Germinal center (tissue), 1 donor: ENCODE results near the gene ARHGAP28.

ENCODE experiments used
- DNase-seq: peaks from one replicate; pipeline ENCODE4 v3.0.0; 2012; ENCODE audit warnings: mixed read lengths, low spot score

Gene ARHGAP28

GRCh38 chr18:6733758-6734157 lies 4.2 kb downstream of the ARHGAP28 start:
- DNase-seq: no peak

- no peak for DNase-seq
Observed at GRCh38 chr18:6734726-6735430, 5.4 kb downstream of the ARHGAP28 start.

GRCh38 chr18:6737833-6738232 lies 8.3 kb downstream of the ARHGAP28 start:
- no peak for DNase-seq

DNA sequence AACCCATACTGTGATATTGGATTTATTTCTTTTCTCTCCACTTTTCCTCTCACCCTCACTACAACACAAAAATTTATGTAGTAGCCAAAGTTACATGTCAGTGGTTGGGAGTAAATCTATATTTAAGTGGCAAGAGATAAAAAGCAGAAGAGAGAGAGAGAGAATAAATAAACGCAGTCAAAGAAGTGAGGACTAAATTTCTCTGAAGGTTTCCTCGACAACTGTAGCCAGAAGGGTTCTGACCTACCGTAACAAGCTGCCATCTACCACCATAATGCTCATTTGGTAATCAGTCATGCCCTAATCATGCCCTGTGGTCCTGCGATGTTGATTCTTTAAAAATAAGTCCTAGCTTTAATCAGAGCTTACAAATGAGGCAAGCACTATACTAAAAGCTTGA lies 9.1 kb downstream of the ARHGAP28 start:
- DNase-seq: no peak

DNA sequence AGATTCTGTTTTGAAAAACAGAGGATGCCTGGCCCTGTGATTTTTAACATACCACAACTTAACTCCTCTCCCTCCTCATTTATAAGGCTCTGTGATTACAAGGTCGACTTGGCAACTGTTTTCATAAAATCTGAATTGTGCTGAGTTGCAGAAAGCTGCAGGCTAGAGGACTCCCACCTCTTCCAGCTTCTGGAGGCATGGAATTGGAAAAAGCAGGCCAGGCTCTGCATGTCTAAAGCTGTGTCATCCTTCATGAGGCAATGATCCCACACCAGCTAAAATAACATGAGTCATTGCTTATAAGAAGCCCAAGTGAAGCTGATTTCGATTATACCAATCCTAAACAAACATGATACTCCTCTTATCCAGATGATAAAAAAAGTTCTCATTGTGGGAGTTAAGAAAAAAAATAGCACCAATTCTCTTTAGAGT lies 11.7 kb downstream of the ARHGAP28 start:
- no peak for DNase-seq

DNA sequence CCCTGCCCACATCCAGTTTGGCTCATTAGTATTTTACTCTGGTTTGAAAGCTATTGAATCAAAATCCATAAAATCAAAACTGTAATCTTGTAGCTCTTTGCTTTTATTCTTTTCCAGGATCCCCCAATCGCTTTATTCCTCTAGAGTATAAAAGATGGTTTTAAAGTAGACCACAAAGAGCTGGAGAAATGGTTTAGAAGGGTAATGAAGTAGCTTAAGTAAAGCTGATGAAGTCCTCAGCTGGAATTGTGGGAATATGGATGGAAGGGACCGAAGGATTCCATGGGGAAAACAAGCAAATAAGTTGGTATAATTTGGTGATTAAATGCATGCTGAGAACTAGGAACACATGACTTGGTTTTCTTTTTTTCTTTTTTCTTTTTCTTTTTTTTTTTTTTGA lies 12.3 kb downstream of the ARHGAP28 start:
- DNase-seq: no peak

DNA sequence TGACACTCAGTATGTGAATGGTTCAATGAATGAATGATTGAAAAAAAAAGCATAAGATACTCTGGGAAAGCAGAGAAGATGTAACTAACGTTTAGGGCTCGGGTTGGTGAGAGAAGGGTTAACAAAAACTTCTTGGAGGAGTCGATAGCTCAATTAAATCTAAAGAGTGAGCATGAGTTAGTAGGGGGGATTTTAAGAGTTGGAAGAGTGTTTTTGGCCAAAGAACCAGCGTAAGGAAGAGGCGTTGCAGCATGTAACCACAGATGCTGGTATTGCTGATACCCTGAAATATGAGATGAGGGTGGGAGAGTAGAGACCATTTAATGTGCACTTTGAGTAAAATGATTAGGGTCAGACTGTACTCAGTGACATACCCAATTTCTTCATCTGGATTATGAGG lies 14.5 kb downstream of the ARHGAP28 start:
- no peak for DNase-seq

DNA sequence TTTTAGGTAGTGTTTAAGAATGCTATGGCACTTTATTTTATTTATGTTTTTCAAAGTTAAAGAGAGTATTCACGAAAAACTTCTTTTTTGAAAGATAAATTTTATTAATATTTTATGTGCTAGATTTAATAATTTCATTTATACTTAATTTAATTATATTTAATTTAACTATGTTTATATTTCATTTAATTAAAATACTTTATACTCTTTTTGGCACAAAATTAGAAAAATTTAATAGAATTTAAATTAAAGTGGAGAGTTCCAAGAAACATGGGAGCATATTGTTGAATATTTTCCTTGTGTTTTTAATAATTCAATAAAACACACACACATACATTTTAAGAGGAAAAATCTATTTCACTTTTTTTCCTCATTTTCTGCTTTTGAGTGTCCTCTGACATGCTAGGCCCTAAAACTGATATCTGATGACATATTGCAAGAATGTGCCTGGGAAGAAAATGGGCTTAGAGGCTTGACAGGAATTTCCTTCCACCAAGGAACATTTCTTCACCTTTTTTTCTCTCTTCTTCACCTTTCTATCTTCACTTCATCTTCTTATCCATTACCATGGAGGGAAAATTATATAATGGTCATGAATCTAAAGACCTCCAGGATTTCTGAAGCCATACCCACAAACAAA lies 15.4 kb downstream of the ARHGAP28 start:
- DNase-seq: no peak

GRCh38 chr18:6745504-6746031 lies 16.1 kb downstream of the ARHGAP28 start:
- no peak for DNase-seq

DNA sequence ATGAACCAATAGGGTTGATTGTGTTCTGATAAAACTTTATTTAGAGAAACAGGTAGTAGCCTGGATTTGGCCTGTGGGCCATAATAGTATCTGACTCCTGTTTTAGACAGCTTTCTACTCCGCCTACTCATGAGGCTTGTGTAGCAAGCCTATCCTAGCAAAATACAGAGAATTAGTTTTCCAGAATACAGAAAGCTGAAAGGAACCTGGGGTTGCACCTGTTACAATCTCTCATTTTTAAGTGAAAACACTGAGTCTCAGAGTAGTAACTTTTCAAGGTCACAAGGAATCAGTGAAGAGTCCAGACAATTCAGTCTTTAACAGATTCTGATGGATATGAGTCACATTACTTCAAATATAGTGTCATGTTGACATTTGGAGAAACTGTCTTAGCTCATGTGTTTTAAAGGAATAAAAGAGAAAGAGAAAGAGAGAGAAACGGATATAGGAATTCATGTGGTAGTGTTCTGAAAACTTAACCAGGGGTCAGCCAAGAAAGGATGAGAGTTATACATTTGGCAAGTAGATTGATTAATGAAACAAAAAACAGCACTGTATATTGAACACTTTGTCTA lies 17.0 kb downstream of the ARHGAP28 start:
- no peak for DNase-seq

- no peak for DNase-seq
Observed at GRCh38 chr18:6747646-6748045, 18.1 kb downstream of the ARHGAP28 start.

DNA sequence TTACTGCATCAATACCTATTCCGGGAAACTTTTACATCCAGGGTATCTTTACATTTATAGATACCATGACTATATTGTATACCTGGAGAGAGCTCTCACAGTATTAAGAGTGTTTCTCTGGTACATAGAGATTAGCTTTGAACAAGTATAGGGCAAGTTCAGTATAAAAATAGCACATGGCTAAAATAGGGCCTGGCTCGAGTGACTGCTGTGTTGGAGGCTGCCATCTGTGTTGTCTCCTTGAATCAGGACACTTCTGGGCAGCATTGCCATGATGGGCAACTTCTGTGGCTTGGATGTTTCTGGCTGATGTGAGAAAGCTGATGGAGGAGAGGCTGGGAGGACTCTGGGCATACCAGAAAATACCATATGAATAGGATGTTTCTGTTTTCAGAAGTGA lies 18.7 kb downstream of the ARHGAP28 start:
- no peak for DNase-seq

DNA sequence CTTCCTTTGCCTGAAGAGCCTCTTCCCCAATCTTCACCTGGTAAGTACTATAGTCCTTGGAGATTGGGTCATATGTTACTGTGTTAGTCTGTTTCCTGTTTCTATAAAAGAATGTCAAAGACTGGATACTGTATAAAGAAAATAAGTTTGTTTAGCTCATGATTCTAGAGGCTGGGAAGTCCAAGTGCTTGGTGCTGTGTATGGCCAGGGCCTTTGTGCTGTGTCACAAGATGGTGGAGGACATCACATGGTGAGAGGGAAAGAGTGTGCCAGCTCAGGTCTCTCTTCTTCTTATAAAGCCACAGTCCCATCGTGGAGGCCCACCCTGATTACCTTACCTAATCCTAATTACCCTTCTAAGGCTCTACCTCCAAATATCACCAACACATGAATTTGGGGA lies 20.9 kb downstream of the ARHGAP28 start:
- no peak for DNase-seq

- DNase-seq: no peak
Observed at GRCh38 chr18:6751222-6751621, 21.7 kb downstream of the ARHGAP28 start.

DNA sequence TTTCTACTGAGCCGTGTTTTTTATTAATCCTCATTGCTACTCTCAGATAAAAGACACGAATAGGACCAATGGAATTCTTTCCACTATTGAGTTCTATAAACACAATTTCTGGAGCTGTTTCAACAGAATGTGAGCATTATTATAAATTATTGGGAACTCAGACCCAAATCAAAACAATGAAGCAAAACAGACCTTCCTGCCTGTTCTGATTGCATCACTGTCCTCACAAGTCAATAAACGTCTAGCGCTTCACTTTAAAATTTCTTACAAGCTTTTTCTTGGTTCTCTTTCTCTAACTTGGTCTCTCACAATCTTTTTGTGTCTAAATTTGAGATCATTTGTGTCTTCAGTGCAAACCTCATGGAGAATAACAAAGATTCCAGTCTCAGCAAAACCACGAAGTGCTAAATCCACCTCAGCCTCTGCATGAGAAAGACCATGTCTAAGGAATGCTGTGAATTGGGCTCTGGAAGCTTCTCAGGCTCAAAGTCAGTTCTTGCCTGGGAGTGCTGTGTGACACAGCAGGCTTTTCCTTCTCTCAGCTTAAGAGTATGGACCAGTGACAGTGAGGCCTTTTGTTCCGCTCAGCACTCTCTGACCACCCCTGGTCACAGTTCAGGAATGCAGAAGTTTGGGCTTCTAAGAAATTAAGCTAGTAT lies 22.8 kb downstream of the ARHGAP28 start:
- DNase-seq: no peak

DNA sequence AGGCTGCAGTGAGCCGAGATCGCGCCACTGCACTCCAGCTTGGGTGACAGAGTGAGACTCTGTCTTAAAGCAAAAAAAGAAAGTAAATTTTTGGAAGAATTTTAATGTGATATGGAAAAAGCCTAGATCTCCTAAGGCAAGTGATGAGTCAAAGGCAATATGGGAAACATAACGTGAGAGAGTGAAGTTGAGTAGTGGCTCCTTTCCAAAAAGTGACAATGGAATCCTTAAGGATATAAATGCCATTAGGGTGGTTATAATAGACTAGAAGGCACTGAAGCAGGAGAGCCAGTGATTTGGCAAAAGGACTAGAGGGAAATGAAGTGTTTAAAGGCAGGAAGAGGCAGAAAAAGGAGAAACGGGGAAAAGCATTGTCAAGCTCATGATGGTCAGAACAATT lies 25.6 kb downstream of the ARHGAP28 start:
- no peak for DNase-seq

- no peak for DNase-seq
Observed at GRCh38 chr18:6757931-6758330, 28.4 kb downstream of the ARHGAP28 start.

GRCh38 chr18:6759579-6759978 lies 30.1 kb downstream of the ARHGAP28 start:
- DNase-seq: no peak

DNA sequence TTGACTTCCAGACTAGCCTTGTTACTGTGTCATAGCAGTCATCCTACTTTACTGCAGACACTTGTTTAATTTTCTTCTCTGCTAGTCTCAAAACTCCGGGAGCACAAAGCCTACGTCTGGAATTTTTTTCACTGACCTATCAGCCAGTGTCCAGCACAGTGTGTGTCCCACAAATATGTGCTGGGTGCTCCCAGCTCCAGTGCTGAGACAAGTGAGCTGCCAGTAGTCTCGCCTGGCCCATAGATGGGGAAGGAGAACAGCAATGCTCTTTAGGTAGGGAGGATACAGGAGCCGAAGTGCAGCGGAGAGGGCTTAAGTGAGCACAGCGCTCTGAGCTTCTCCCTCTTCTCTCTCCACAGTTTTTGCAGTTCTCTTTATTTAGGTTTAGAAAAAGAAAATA lies 34.0 kb downstream of the ARHGAP28 start:
- no peak for DNase-seq

- no peak for DNase-seq
Observed at GRCh38 chr18:6764382-6764781, 34.9 kb downstream of the ARHGAP28 start.

- DNase-seq: no peak
Observed at GRCh38 chr18:6773777-6774176, 44.3 kb downstream of the ARHGAP28 start.

- no peak for DNase-seq
Observed at GRCh38 chr18:6775237-6775636, 45.7 kb downstream of the ARHGAP28 start.

DNA sequence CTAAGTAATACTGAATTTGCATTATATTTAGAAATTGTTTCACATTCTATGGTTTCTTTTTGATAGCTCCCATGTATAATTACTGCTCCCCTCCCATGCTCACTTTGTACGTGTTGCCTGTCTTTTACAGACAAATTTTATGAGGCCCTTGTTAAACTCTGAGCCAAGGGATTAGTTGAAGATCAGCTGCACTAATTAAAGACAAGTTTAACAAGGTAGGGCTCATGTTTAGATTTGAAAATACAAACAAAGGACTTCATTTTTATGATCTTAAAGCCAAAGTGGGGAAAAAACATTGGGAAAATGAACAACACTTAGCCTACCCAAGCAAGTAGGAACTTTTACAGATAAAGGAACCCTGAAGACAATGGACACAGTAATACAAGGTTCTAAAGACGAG lies 46.2 kb downstream of the ARHGAP28 start:
- no peak for DNase-seq
